ENCODE results near the gene ZFR. TPM values are rescaled to one million over a fixed set of nuclear protein-coding genes. Genes with fewer than 3 reads are reported as not detected.

Gene ZFR
- polyA plus RNA-seq, 3 donors, result 29.8 to 81.8 (median 62.3) TPM

GRCh38 chr5:32308946-32309345 lies 135.6 kb downstream of the ZFR start:
- peaks cover 41 to 51% of the 10 kb centered on the region in 2 donors for H3K4me1 ChIP-seq (ENCODE audit: control insufficient read depth in 1 of 2, insufficient read depth in 2 of 2, low read length in 2 of 2)
- DNase-seq, result no peak
- no peak for TF ChIP-seq CTCF (IDR thresholded peaks at IDR 0.05)
- intact Hi-C loops (cut with micrococcal nuclease), result loop anchor here in 1 of 2 donors (10.0 kb wide), 1 partner anchor 144 kb away; no protein-coding TSS in a partner anchor
- no peaks in the 10 kb centered on the region for H3K36me3 ChIP-seq (replicated peaks in 1 of 2; ENCODE audit: control insufficient read depth in 1 of 2, insufficient read depth in 2 of 2, low read length in 2 of 2)
- no peaks in the 10 kb centered on the region for H3K9me3 ChIP-seq (replicated peaks in 1 of 2; ENCODE audit: control insufficient read depth in 1 of 2, insufficient read depth in 1 of 2, low read length in 2 of 2)
- no peak overlapping the region for H2AFZ ChIP-seq (ENCODE audit: insufficient read depth, low read depth, low read length, poor library complexity, severe bottlenecking)
- H3K36me3 Mint-ChIP-seq, result peaks cover 0 to 14% of the 10 kb centered on the region in 2 donors
- peaks cover 0 to 2% (median 0%) of the 10 kb centered on the region in 7 donors for H3K9me3 Mint-ChIP-seq
- H3K4me3 Mint-ChIP-seq, result peak overlapping the region; percentile 0 to 52
- peak overlapping the region in 5 of 7 donors; percentile 15 to 68 (median 43) for H3K27ac Mint-ChIP-seq
- H3K4me1 Mint-ChIP-seq, result peaks cover 54% of the 10 kb centered on the region
- H4K20me1 ChIP-seq (ENCODE audit: insufficient read depth, low read length), result peaks cover 52% of the 10 kb centered on the region
- H3K79me2 ChIP-seq (ENCODE audit: insufficient read depth, low read length), result peaks cover 81% of the 10 kb centered on the region
- no peak overlapping the region for H3K4me3 ChIP-seq (replicated peaks in 1 of 3; ENCODE audit: low read depth in 2 of 3, low read length in 3 of 3)
- peaks cover 1 to 5% (median 2%) of the 10 kb centered on the region in 3 donors for H3K27me3 Mint-ChIP-seq (ENCODE audit: low read depth in 3 of 3)
- no peaks in the 10 kb centered on the region for H3K27me3 ChIP-seq (ENCODE audit: control insufficient read depth in 2 of 2, insufficient read depth in 2 of 2, low read length in 2 of 2)
- H3K27ac ChIP-seq (ENCODE audit: low read depth in 1 of 2, low read length in 2 of 2), result peak overlapping the region in 1 of 2 donors; percentile 16
- peak overlapping the region; percentile 40 for H3K4me2 ChIP-seq (replicated peaks; ENCODE audit: extremely low read depth, low read length, poor library complexity, severe bottlenecking)
- WGBS (ENCODE audit: insufficient coverage), result 0% methylated on average over 1 of the region's 3 CpGs
- no peak overlapping the region for H3K9ac ChIP-seq (ENCODE audit: insufficient read depth, low read length, poor library complexity, severe bottlenecking)

GRCh38 chr5:32307769-32308194 lies 136.8 kb downstream of the ZFR start:
- H3K9me3 ChIP-seq (replicated peaks in 1 of 2; ENCODE audit: control insufficient read depth in 1 of 2, insufficient read depth in 1 of 2, low read length in 2 of 2), result no peaks in the 10 kb centered on the region
- peaks cover 0 to 2% (median 0%) of the 10 kb centered on the region in 7 donors for H3K9me3 Mint-ChIP-seq
- no peak for DNase-seq
- H3K9ac ChIP-seq (ENCODE audit: insufficient read depth, low read length, poor library complexity, severe bottlenecking), result no peak overlapping the region
- no peaks in the 10 kb centered on the region for H3K27me3 ChIP-seq (ENCODE audit: control insufficient read depth in 2 of 2, insufficient read depth in 2 of 2, low read length in 2 of 2)
- peaks cover 1 to 5% (median 2%) of the 10 kb centered on the region in 3 donors for H3K27me3 Mint-ChIP-seq (ENCODE audit: low read depth in 3 of 3)
- no peak overlapping the region for H2AFZ ChIP-seq (ENCODE audit: insufficient read depth, low read depth, low read length, poor library complexity, severe bottlenecking)
- H3K36me3 ChIP-seq (replicated peaks in 1 of 2; ENCODE audit: control insufficient read depth in 1 of 2, insufficient read depth in 2 of 2, low read length in 2 of 2), result no peaks in the 10 kb centered on the region
- no peak overlapping the region for H3K4me2 ChIP-seq (replicated peaks; ENCODE audit: extremely low read depth, low read length, poor library complexity, severe bottlenecking)
- H3K27ac Mint-ChIP-seq, result peak overlapping the region in 1 of 7 donors; percentile 54
- H3K27ac ChIP-seq (ENCODE audit: low read depth in 1 of 2, low read length in 2 of 2), result no peak overlapping the region
- peaks cover 64% of the 10 kb centered on the region for H4K20me1 ChIP-seq (ENCODE audit: insufficient read depth, low read length)
- H3K4me3 Mint-ChIP-seq, result no peak overlapping the region
- H3K36me3 Mint-ChIP-seq, result peaks cover 0 to 14% of the 10 kb centered on the region in 2 donors
- intact Hi-C loops (cut with micrococcal nuclease), result loop anchor here in 1 of 2 donors (10.0 kb wide), 1 partner anchor 143 kb away; no protein-coding TSS in a partner anchor
- no peak overlapping the region for H3K4me3 ChIP-seq (replicated peaks in 1 of 3; ENCODE audit: low read depth in 2 of 3, low read length in 3 of 3)
- H3K4me1 Mint-ChIP-seq, result peaks cover 54% of the 10 kb centered on the region
- TF ChIP-seq CTCF (IDR thresholded peaks at IDR 0.05), result no peak
- WGBS (ENCODE audit: insufficient coverage), result 80% methylated on average over 1 of the region's 4 CpGs
- H3K79me2 ChIP-seq (ENCODE audit: insufficient read depth, low read length), result peaks cover 92% of the 10 kb centered on the region
- peaks cover 37 to 51% of the 10 kb centered on the region in 2 donors for H3K4me1 ChIP-seq (ENCODE audit: control insufficient read depth in 1 of 2, insufficient read depth in 2 of 2, low read length in 2 of 2)

All from CD14-positive monocyte (primary cell).